DOHH2 (cell line): Measurements from ENCODE around the gene RPTOR.

Experiments used
- CTCF ChIP-seq: fragments of 200-600 bp; sonication (generic); IDR thresholded peaks from one replicate; pipeline ENCODE4 v1.5.1; 2014; ENCODE audit warnings: antibody characterized with exemption, mild to moderate bottlenecking, low read depth, low read length; ENCODE audit not compliant: poor library complexity, severe bottlenecking
- EZH2phosphoT487 ChIP-seq: fragments of 200-600 bp; sonication (generic); IDR thresholded peaks from 2 replicates; pipeline ENCODE4 v1.6.1; 2017; ENCODE audit warnings: borderline replicate concordance, mild to moderate bottlenecking, antibody characterized with exemption, low read length, moderate library complexity, mixed read lengths

GRCh38 chr17:80948976-80949450 lies 404.4 kb downstream of the RPTOR start:
- TF ChIP-seq CTCF: no peak
- TF ChIP-seq EZH2phosphoT487: no peak
